SU-DHL-6 (cell line): Measurements from ENCODE around the gene TMEM139.
A peak's percentile ranks its signal among the peaks of the same experiment; 100 is the strongest.

ENCODE experiments used
- H2AFZ ChIP-seq: fragments of 200-600 bp; sonication (generic); 2 replicates; pipeline ENCODE4 v1.6.1; 2014; ENCODE audit warnings: low read depth, mild to moderate bottlenecking, moderate library complexity, mixed read lengths, antibody characterized with exemption, low read length; ENCODE audit not compliant: severe bottlenecking
- H3F3A ChIP-seq: fragments of 200-600 bp; shearing (Covaris generic); 2 replicates; pipeline ENCODE4 v1.6.0; 2016; ENCODE audit warnings: antibody characterized with exemption, mild to moderate bottlenecking; ENCODE audit not compliant: insufficient read depth
- H3K27ac ChIP-seq: fragments of 200-600 bp; sonication (generic); 2 replicates; pipeline ENCODE4 v1.5.1; 2016; ENCODE audit warnings: low read depth, mild to moderate bottlenecking, low read length, moderate library complexity, mixed read lengths
- H3K27me3 ChIP-seq: fragments of 200-600 bp; sonication (generic), shearing (Covaris generic); 2 replicates; pipeline ENCODE4 v1.6.0; 2014; ENCODE audit warnings: mild to moderate bottlenecking, low read length
- H3K36me3 ChIP-seq: fragments of 200-600 bp; sonication (generic); 2 replicates; pipeline ENCODE4 v1.6.1; 2014; ENCODE audit warnings: mild to moderate bottlenecking, low read length, mixed read lengths
- H3K4me2 ChIP-seq: fragments of 300-600, 200-600 bp; shearing (Covaris generic), sonication (generic); 2 replicates; pipeline ENCODE4 v1.6.0; 2014; ENCODE audit warnings: low read length, low read depth, mild to moderate bottlenecking; ENCODE audit not compliant: poor library complexity, severe bottlenecking
- H3K4me3 ChIP-seq: fragments of 200-600 bp; sonication (generic); 2 replicates; pipeline ENCODE4 v1.5.1; 2014; ENCODE audit warnings: antibody characterized with exemption, low read length, mild to moderate bottlenecking, mixed read lengths; ENCODE audit not compliant: insufficient read depth, poor library complexity, severe bottlenecking
- H3K79me2 ChIP-seq: fragments of 200-600 bp; sonication (generic); 2 replicates; pipeline ENCODE4 v1.6.1; 2014; ENCODE audit warnings: mild to moderate bottlenecking, low read length, moderate library complexity; ENCODE audit not compliant: insufficient read depth
- H3K9ac ChIP-seq: fragments of 200-600 bp; sonication (generic); 2 replicates; pipeline ENCODE4 v1.7.0; 2014; ENCODE audit warnings: mild to moderate bottlenecking, low read length
- H3K9me2 ChIP-seq: fragments of 200-600 bp; sonication (generic); replicated peaks from 2 replicates; pipeline ENCODE4 v1.6.1; 2014; ENCODE audit warnings: low read length; ENCODE audit not compliant: insufficient read depth
- H3K9me3 ChIP-seq: fragments of 200-600 bp; sonication (generic); 2 replicates; pipeline ENCODE4 v1.6.1; 2014; ENCODE audit warnings: low read length, mixed read lengths; ENCODE audit not compliant: insufficient read depth
- H4K20me1 ChIP-seq: fragments of 200-600 bp; sonication (generic); 2 replicates; pipeline ENCODE4 v1.6.1; 2014; ENCODE audit warnings: low read depth, mild to moderate bottlenecking, antibody characterized with exemption, low read length, moderate library complexity, mixed read lengths
- CTCF ChIP-seq: fragments of 200-600 bp; sonication (generic); IDR thresholded peaks from one replicate; pipeline ENCODE4 v1.5.1; 2017; ENCODE audit warnings: antibody characterized with exemption, mild to moderate bottlenecking, low read length, moderate library complexity; ENCODE audit not compliant: insufficient read depth, poor library complexity, severe bottlenecking
- EZH2phosphoT487 ChIP-seq: fragments of 200-600 bp; sonication (generic), shearing (Covaris generic); conservative IDR thresholded peaks from 2 replicates; pipeline ENCODE4 v1.6.1; 2018; ENCODE audit warnings: mild to moderate bottlenecking, antibody characterized with exemption, low read length, moderate library complexity, mixed read lengths

The TMEM139 gene

GRCh38 chr7:143248761-143249354 lies 35.9 kb upstream of the TMEM139 start:
- no peak overlapping the region for H3K4me3 ChIP-seq
- no peak for TF ChIP-seq EZH2phosphoT487
- TF ChIP-seq CTCF = no peak
- no peaks in the 10 kb centered on the region for H3K27me3 ChIP-seq
- no peaks in the 10 kb centered on the region for H3K9me3 ChIP-seq
- H3K27ac ChIP-seq = no peak overlapping the region
- no peaks in the 10 kb centered on the region for H3K9me2 ChIP-seq
- H2AFZ ChIP-seq = no peak overlapping the region
- H3K36me3 ChIP-seq = no peaks in the 10 kb centered on the region
- no peak overlapping the region for H3K9ac ChIP-seq
- H3K79me2 ChIP-seq = no peaks in the 10 kb centered on the region
- H4K20me1 ChIP-seq = no peaks in the 10 kb centered on the region
- no peaks in the 10 kb centered on the region for H3F3A ChIP-seq
- H3K4me2 ChIP-seq = no peak overlapping the region

DNA sequence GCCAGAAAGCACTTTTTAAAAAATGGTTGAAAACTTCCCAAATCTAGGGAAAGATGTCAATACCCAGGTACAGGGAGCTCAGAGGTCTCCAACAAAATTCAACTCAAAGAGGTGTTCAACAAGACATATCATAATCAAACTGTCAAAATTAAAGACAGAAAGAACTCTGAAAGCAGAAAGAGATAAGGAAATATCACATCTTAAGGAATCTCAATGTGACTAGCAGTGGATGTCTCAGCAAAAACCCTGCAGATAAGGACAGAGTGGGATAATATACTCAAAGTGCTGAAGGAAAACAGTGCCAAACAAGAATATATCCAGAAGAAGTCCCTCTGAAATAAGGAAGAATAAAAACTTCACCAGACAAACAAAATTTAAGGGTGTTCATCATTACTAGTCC lies 34.6 kb upstream of the TMEM139 start:
- H2AFZ ChIP-seq = no peak overlapping the region
- H3K9me3 ChIP-seq = no peaks in the 10 kb centered on the region
- no peaks in the 10 kb centered on the region for H3K79me2 ChIP-seq
- H3K27ac ChIP-seq = no peak overlapping the region
- H3K4me3 ChIP-seq = no peak overlapping the region
- H3K9me2 ChIP-seq = no peaks in the 10 kb centered on the region
- no peaks in the 10 kb centered on the region for H3K27me3 ChIP-seq
- no peak overlapping the region for H3K9ac ChIP-seq
- peak overlapping the region; percentile 43 for H3K4me2 ChIP-seq
- H4K20me1 ChIP-seq = no peaks in the 10 kb centered on the region
- H3K36me3 ChIP-seq = no peaks in the 10 kb centered on the region
- no peak for TF ChIP-seq CTCF
- no peak for TF ChIP-seq EZH2phosphoT487
- no peaks in the 10 kb centered on the region for H3F3A ChIP-seq

GRCh38 chr7:143250822-143251221 lies 33.9 kb upstream of the TMEM139 start:
- Histone ChIP-seq H3K4me3 (no peak overlapping the region), H3K4me2 (peak overlapping the region; percentile 43), H2AFZ (no peak overlapping the region), H3K27me3 (no peaks in the 10 kb centered on the region), H4K20me1 (no peaks in the 10 kb centered on the region), H3K27ac (0 out of 2 replicates have a peak overlapping the region, but pooled peaks have one; percentile 7), H3K9ac (no peak overlapping the region), H3K9me2 (no peaks in the 10 kb centered on the region), H3K9me3 (no peaks in the 10 kb centered on the region), H3F3A (no peaks in the 10 kb centered on the region), H3K79me2 (no peaks in the 10 kb centered on the region), H3K36me3 (no peaks in the 10 kb centered on the region)
- no peak for TF ChIP-seq EZH2phosphoT487
- TF ChIP-seq CTCF = no peak
